Activated T-helper 9 cell treated with anti-CD3 and anti-CD28 coated beads, Interleukin-2, amount 50 U/mL, for 16 hours (primary cell): ENCODE results near the gene RGS3.
"Not testable (repeated sequence)": the region's sequence is repeated elsewhere in the genome, so short reads cannot be mapped to it uniquely, and the experiment has no call there.

Experiments
- DNase-seq: peaks from one replicate; pipeline ENCODE4 v3.0.0-alpha.2; 2020; ENCODE audit warnings: low read depth

The RGS3 gene

DNA sequence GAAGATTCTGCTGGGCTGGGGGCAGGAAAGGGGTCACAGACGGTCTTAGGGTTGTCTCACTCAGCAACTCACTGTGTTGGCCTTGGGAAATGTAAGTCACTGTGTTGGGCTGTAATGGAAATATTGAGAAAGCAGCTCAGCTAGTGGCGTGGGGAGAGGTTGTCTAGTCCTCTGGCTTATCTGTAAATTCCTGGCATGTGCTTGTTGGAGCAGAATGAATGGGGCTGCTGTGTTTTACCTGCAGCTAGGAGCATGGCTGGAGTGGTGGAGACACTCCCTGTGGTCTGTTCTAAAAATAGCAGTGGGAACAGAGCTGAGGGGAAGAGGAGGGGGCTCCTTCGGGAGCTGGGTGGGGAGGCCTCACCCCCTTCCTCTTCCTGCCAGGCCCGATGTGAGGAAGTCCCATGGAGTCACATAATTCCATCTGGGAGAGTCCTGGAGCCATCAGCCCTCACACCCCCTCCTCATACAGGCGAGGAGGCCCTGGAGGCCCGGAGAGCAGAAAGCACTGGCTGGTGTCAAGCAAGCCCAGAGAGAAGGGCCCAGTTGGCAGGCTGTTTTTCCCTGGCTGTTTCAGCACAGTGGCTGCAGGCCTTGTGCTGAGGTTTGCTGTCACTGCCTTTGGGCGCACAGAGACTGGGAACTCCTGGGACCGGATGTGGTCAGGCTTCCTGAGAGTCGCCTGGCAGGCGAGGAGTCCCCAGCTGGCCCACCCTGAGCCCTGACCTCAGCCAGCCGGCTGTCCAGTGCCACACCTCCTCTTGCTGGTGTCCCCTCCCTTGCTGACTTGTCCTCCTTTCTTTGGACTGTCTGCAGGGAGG lies 84.9 kb downstream of the RGS3 start:
- no peak for DNase-seq

- DNase-seq, result not testable (repeated sequence)
These were observed 86.4 kb downstream of the RGS3 start for GRCh38 chr9:113549892-113550291.

DNA sequence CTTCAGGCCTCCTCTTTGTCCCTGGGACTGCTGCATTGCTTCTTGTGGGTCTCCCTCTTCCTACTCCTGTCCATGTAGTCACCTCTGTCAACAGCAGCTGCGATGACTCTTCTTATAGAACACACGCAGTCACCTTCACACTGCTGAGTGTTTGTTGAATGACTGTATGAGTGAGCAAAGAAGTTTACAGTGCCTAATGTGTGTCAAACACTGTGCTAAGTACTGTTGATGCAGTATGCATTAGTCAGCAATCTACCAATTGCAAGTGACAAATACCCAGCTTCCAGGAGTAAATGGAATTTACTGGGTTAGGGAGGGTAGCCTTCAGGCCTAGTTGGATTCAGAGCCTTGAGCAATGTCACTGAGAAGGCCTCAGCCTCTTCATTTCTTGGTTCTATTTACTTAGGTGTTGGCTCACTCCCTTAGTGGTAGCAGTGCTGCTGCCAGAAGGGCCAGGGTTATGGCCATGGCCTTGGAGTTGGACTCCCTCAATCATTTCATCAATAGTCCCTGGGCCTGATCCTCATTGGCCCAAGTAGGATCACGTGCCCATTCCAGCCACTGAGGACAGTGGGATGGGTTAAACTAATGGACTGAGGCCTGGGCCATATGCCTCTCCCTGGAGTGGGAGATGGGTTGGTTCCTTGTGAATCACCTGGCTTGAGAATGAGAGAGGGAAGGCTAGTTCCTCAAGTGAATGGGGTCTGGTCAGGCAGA lies 93.5 kb downstream of the RGS3 start:
- no peak for DNase-seq

GRCh38 chr9:113558632-113559502 lies 95.3 kb downstream of the RGS3 start:
- DNase-seq, result no peak

DNA sequence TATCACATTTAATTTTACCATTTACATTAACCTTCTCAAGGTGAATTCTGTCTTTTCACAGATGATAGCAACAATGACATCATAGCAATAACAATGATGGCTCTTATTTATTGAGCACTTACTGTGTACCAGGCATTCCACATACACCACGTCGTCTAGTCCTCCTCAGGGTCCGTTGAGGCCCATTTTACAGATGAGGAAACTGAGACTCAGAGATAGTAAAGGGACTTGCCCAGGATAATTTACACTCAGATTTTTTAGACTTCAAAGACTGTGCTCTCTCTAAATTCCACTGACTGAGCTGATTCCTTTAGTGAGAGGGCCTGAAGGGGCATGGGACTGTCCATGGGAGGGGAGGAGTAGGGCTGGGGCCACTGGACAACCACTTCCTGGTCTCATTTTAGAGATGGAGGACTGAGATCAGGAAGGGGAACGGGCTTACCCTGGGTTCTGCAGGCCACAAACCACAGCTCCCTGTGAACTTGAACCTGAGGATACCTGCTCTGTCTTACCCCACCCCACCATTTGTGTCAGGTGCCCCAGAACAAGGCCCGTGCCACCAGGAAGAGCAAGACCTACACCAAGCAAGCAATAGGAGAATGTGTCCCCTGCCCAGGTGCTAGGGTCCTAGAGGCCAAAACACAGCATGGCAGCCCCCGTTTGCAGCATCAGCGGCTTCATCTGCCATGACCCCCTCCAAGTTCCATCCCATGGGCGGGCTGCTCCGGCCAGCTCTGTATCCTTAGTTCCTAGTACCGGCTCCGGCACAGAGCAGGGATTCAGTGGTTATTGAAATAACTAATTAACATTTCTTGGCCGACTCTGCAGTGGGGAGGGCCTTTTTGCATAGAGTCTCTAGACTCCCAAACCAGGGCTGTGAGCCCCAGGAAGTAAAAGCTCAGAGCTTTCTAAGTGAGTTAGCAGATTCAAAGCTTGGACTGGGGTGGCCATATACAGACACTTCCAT lies 96.6 kb downstream of the RGS3 start:
- DNase-seq, result no peak

- DNase-seq, result no peak
These were observed 99.3 kb downstream of the RGS3 start for GRCh38 chr9:113562653-113563381.

GRCh38 chr9:113563826-113564497 lies 100.4 kb downstream of the RGS3 start:
- no peak for DNase-seq

GRCh38 chr9:113564498-113565237 lies 101.1 kb downstream of the RGS3 start:
- no peak for DNase-seq

GRCh38 chr9:113566016-113566711 lies 102.6 kb downstream of the RGS3 start:
- no peak for DNase-seq

GRCh38 chr9:113566712-113567071 lies 103.2 kb downstream of the RGS3 start:
- no peak for DNase-seq

- DNase-seq, result no peak
These were observed 104.0 kb downstream of the RGS3 start for GRCh38 chr9:113567361-113568080.

GRCh38 chr9:113568081-113568435 lies 104.5 kb downstream of the RGS3 start:
- no peak for DNase-seq

DNA sequence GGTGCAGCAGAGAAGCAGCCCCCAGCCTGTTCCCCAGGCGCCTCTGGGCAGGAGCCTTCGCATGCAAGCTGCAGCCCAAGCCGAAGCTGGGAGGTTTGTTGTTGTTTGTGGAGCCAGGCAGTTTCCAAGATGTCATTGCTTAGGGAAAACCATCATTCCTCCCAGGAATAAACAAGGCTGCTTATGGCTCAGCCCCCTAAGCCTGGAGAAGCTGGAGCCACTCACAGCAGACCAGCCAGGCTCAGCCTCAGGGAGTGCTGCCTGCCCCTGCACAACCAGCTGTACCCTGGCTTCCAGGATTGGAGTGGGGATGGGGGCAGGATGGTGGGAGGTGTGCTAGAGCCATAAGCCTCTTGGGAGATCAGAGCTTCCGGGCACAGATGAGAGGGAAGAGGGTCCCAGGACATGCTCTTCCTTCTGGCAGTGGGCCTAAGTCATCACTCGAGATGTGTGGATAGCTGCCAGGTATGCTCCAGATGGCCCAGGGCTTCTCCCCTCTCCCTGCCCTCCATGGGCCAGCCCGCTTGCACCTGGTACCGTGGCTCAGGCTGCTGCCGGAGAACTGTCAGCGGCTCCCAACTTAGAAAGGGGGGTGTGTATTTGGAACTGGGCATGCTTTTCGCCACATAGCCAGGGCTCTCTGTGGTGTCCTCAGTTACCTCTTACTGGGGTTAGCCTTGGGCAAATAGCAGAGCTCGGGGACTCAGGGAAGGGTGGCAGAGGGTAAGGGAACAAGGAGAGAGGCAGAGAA lies 105.2 kb downstream of the RGS3 start:
- DNase-seq, result no peak

DNA sequence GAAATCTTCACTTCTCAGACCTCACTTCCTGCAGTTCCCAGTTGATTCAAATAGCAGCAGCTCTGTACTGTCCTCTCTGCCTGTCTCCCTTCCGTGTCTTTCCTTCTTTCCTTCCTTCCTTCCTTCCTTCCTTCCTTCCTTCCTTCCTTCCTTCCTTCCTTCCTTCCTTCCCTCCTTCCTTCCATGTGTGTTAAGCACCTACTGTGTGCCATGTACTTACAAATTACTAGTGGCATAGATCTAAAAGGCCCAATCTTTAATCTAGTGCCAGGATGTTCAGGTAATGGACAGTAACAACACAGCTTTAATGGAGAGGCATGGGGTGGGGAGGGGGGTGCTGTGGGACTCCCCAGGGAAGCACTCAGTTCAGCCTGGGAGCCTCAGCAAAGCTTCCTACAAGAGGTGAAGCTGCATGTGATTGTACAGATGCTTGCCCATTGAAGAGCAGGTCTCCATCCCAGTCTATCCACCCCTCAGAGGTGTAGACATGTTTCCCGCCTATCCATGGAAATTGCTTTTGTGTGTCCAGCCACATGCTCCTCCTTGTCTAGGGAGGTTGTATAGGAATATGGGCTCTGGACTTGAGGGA lies 106.0 kb downstream of the RGS3 start:
- DNase-seq, result no peak

- no peak for DNase-seq
These were observed 106.6 kb downstream of the RGS3 start for GRCh38 chr9:113570106-113570505.

DNA sequence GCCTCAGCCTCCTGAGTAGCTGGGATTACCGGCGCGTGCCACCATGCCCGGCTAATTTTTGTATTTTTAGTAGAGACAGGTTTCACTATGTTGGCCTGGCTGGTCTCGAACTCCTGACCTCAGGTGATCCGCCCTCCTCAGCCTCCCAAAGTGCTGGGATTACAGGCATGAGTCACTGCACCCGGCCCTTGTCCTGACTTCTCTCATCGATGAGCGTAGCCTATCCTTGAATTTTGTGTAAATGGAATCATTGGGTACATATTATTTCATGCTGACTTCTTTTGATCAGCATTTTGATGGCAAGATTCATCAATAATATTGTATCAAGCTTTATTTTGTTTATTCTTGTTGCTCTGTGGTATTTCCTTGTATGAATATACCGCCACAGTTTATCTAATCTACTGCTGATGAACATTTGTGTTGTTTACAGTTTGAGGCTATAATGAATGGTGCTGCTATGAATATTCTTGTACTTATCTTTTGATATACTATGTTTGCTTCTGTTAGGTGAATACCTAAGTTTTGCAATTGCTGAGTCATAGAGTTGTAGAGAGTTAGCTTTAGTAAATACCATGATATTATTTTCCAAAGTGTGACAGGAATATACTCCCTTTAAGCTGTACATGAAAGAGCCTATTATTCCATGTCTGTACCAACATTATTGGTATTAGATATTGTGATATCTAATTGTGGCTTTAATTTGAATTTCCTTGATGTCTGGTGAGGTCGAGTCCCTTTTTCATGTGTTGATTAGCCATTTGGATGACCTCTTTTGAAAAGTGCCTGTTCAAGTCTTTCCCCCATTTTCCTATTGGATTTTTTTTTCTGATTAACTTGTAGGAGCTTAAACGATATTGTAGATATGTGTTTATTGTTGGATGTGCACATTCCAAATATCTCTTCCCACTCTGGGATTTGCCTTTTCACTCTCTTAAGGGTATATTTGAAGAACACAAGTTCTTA lies 107.5 kb downstream of the RGS3 start:
- DNase-seq, result no peak
